IMR-90 (cell line): ENCODE data around the gene RNF144A. TPM values are rescaled to one million over a fixed set of nuclear protein-coding genes. Genes with fewer than 3 reads are reported as not detected.

Source experiments
- ATAC-seq: fragments of 200-7000 bp; cut with Tn5 transposase; 2 replicates; pipeline ENCODE4 v1.9.1; 2020; ENCODE audit warnings: low read depth, mild to moderate bottlenecking, moderate library complexity
- BruUV-seq: library from RNA; stranded (reverse); fragments of 400-500 nt; replicated peaks from 2 replicates; lab custom pipeline; 2021; lab: Mats Ljungman, UMichigan
- CTCF ChIA-PET: fragments of 300-600 bp; formaldehyde crosslinking; extraction: SDS; loops from one replicate; lab custom pipeline; 2021; ENCODE audit warnings: antibody characterized with exemption; lab: Yijun Ruan, JAX
- POLR2A ChIA-PET: fragments of 300-600 bp; sonication (Branson Sonifier 250); formaldehyde crosslinking; loops from one replicate; lab custom pipeline; 2022; ENCODE audit warnings: antibody characterized with exemption; ENCODE audit not compliant: unreplicated experiment; lab: Charles Lee
- DNase-seq: peaks from one replicate; pipeline ENCODE4 v3.0.0; 2013
- H2AFZ ChIP-seq: replicated peaks from 2 replicates; pipeline ENCODE3; 2013; ENCODE audit warnings: low read length, mild to moderate bottlenecking; ENCODE audit not compliant: poor library complexity
- H2AK5ac ChIP-seq: 2 replicates; pipeline ENCODE4 v1.6.1; 2013; ENCODE audit warnings: low read depth, low read length, inconsistent platforms
- H2AK9ac ChIP-seq: replicated peaks from 2 replicates; pipeline ENCODE3; 2013; ENCODE audit warnings: mild to moderate bottlenecking, low read depth, low read length, moderate library complexity; ENCODE audit not compliant: poor library complexity
- H2BK120ac ChIP-seq: 2 replicates; pipeline ENCODE4 v1.6.1; 2013; ENCODE audit warnings: low read depth, low read length, inconsistent platforms
- H2BK15ac ChIP-seq: 3 replicates; pipeline ENCODE4 v1.6.1; 2013; ENCODE audit warnings: low read depth, low read length, inconsistent platforms
- H2BK20ac ChIP-seq: 2 replicates; pipeline ENCODE4 v1.6.1; 2013; ENCODE audit warnings: low read depth, mild to moderate bottlenecking, inconsistent platforms, low read length, moderate library complexity
- H2BK5ac ChIP-seq: 2 replicates; pipeline ENCODE4 v1.6.1; 2013; ENCODE audit warnings: mild to moderate bottlenecking, low read depth, low read length, inconsistent platforms; ENCODE audit not compliant: poor library complexity, severe bottlenecking
- H3K14ac ChIP-seq: replicated peaks from 2 replicates; pipeline ENCODE4 v1.6.1; 2013; ENCODE audit warnings: low read depth, low read length, inconsistent platforms
- H3K18ac ChIP-seq: 2 replicates; pipeline ENCODE4 v1.6.1; 2013; ENCODE audit warnings: low read depth, low read length, control low read depth
- H3K23ac ChIP-seq: 2 replicates; pipeline ENCODE4 v1.6.1; 2013; ENCODE audit warnings: low read depth, low read length, inconsistent platforms
- H3K27ac ChIP-seq: 2 replicates; pipeline ENCODE4 v1.5.1; 2013; ENCODE audit warnings: mild to moderate bottlenecking, control low read depth, low read length; ENCODE audit not compliant: insufficient read depth
- H3K27me3 ChIP-seq: 2 replicates; pipeline ENCODE4 v1.6.1; 2013; ENCODE audit warnings: low read length; ENCODE audit not compliant: control insufficient read depth, insufficient read depth
- H3K36me3 ChIP-seq: 2 replicates; pipeline ENCODE4 v1.6.1; 2013; ENCODE audit warnings: low read length, mixed read lengths; ENCODE audit not compliant: control insufficient read depth, insufficient read depth
- H3K4ac ChIP-seq: 2 replicates; pipeline ENCODE4 v1.6.1; 2013; ENCODE audit warnings: low read depth, low read length, inconsistent platforms
- H3K4me1 ChIP-seq: 2 replicates; pipeline ENCODE4 v1.6.1; 2013; ENCODE audit warnings: low read length, mixed read lengths; ENCODE audit not compliant: control insufficient read depth, insufficient read depth
- H3K4me2 ChIP-seq: 2 replicates; pipeline ENCODE4 v1.6.1; 2013; ENCODE audit warnings: low read depth, mild to moderate bottlenecking, control low read depth, low read length, moderate library complexity
- H3K4me3 ChIP-seq: 2 replicates; pipeline ENCODE4 v1.5.1; 2013; ENCODE audit warnings: low read depth, mild to moderate bottlenecking, control low read depth, low read length, moderate library complexity; ENCODE audit not compliant: insufficient read depth
- H3K56ac ChIP-seq: 2 replicates; pipeline ENCODE4 v1.6.1; 2013; ENCODE audit warnings: low read length, inconsistent platforms; ENCODE audit not compliant: insufficient read depth; ENCODE audit errors: extremely low read depth
- H3K79me1 ChIP-seq, 2 experiments: 2 replicates each; pipeline ENCODE4 v1.6.1; 2013; ENCODE audit warnings: low read length in 2 of 2, inconsistent platforms in 1 of 2, low read depth in 1 of 2
- H3K9ac ChIP-seq: 2 replicates; pipeline ENCODE4 v1.6.1; 2013; ENCODE audit warnings: low read depth, low read length, control low read depth
- H3K9me1 ChIP-seq: 2 replicates; pipeline ENCODE4 v1.6.1; 2013; ENCODE audit warnings: low read length, inconsistent platforms; ENCODE audit not compliant: insufficient read depth
- H3K9me3 ChIP-seq: 2 replicates; pipeline ENCODE4 v1.6.1; 2013; ENCODE audit warnings: low read length; ENCODE audit not compliant: control insufficient read depth, insufficient read depth
- H4K20me1 ChIP-seq: 2 replicates; pipeline ENCODE4 v1.6.1; 2013; ENCODE audit warnings: low read length, inconsistent platforms; ENCODE audit not compliant: insufficient read depth
- H4K5ac ChIP-seq: 2 replicates; pipeline ENCODE4 v1.6.1; 2013; ENCODE audit warnings: mild to moderate bottlenecking, low read depth, low read length, control low read depth
- H4K8ac ChIP-seq, 2 experiments: 2 replicates each; pipeline ENCODE4 v1.6.1; 2013; ENCODE audit warnings: low read depth in 2 of 2, low read length in 2 of 2, control low read depth in 1 of 2, inconsistent platforms in 1 of 2
- H4K91ac ChIP-seq: 2 replicates; pipeline ENCODE4 v1.6.1; 2013; ENCODE audit warnings: low read depth, low read length, inconsistent platforms; ENCODE audit not compliant: insufficient read depth
- BHLHE40 ChIP-seq: fragments of 150-350 bp; IDR thresholded peaks from 2 replicates; pipeline ENCODE4 v1.6.1; 2016; ENCODE audit warnings: mild to moderate bottlenecking, low read depth, low read length
- CEBPB ChIP-seq: IDR thresholded peaks from 2 replicates; pipeline ENCODE4 v1.6.1; 2012; ENCODE audit warnings: low read depth, low read length, improper control_type of control experiment
- CHD1 ChIP-seq: IDR thresholded peaks from 2 replicates; pipeline ENCODE4 v1.6.1; 2012; ENCODE audit warnings: low read depth, low read length, improper control_type of control experiment
- CTCF ChIP-seq: conservative IDR thresholded peaks from 2 replicates; pipeline ENCODE4 v1.5.1; 2012; ENCODE audit warnings: mild to moderate bottlenecking, low read depth, low read length, improper control_type of control experiment
- FOS ChIP-seq: fragments of 150-350 bp; IDR thresholded peaks from 2 replicates; pipeline ENCODE4 v1.6.1; 2016; ENCODE audit warnings: low read depth, low read length
- MAFK ChIP-seq: IDR thresholded peaks from 2 replicates; pipeline ENCODE4 v1.6.1; 2012; ENCODE audit warnings: low read depth, low read length, improper control_type of control experiment
- MXI1 ChIP-seq: IDR thresholded peaks from 2 replicates; pipeline ENCODE4 v1.6.1; 2012; ENCODE audit warnings: low read depth, mild to moderate bottlenecking, low read length, moderate library complexity, borderline replicate concordance
- NFE2L2 ChIP-seq: fragments of 150-350 bp; IDR thresholded peaks from 2 replicates; pipeline ENCODE4 v1.6.1; 2016; ENCODE audit warnings: low read depth, mild to moderate bottlenecking, low read length
- POLR2A ChIP-seq: IDR thresholded peaks from 2 replicates; pipeline ENCODE4 v1.6.1; 2012; ENCODE audit warnings: mild to moderate bottlenecking, low read depth, low read length
- RAD21 ChIP-seq: IDR thresholded peaks from 2 replicates; pipeline ENCODE4 v1.6.1; 2012; ENCODE audit warnings: low read length, improper control_type of control experiment
- RCOR1 ChIP-seq: IDR thresholded peaks from 2 replicates; pipeline ENCODE4 v1.6.1; 2012; ENCODE audit warnings: mild to moderate bottlenecking, low read length, improper control_type of control experiment; ENCODE audit not compliant: insufficient replicate concordance
- RFX5 ChIP-seq: IDR thresholded peaks from 2 replicates; pipeline ENCODE4 v1.8.0; 2012; ENCODE audit warnings: low read depth, mild to moderate bottlenecking, low read length, moderate library complexity
- SMC3 ChIP-seq: fragments of 150-350 bp; IDR thresholded peaks from 2 replicates; pipeline ENCODE4 v1.6.1; 2016; ENCODE audit warnings: low read depth, mild to moderate bottlenecking, antibody characterized with exemption, low read length, moderate library complexity
- WGBS, 2 experiments: methylation state at CpG; one replicate each; pipeline versions ENCODE4 v1.1.5 to v1.1.7; 2013; ENCODE audit warnings: missing lambda C conversion rate in 2 of 2; ENCODE audit not compliant: insufficient read length in 1 of 2; ENCODE audit errors: extremely low coverage in 2 of 2; 5-methylcytosine and 5-hydroxymethylcytosine counted together
- dilution Hi-C: fragments of 300-500 bp; cut with HindIII; formaldehyde crosslinking; loops from one replicate; pipeline ENCODE4 v1.14.3; 2018; ENCODE audit warnings: low sequenced_read_pairs; ENCODE audit not compliant: unreplicated experiment
- in situ Hi-C: fragments of 300-500 bp; cut with MboI; formaldehyde crosslinking; loops from 3 replicates; pipeline ENCODE4 v1.14.3; 2019; ENCODE audit warnings: low sequenced_read_pairs, inconsistent platforms, mixed read lengths
- intact Hi-C: fragments of 100-400 bp; cut with micrococcal nuclease; formaldehyde crosslinking; loops from 2 replicates; pipeline ENCODE4 v1.10.0; 2022
- polyA plus RNA-seq, 3 experiments: library from polyadenylated mRNA; depleted of rRNA; stranded (reverse); fragments of >200 nt; gene quantifications; 2 replicates each; pipeline ENCODE4 v1.2.3, GENCODE V29; 2012; ENCODE audit warnings: low replicate concordance in 1 of 3
- total RNA-seq: library from RNA; depleted of rRNA; stranded (reverse); fragments of >200 nt; gene quantifications from 2 replicates; pipeline ENCODE4 v1.2.3, GENCODE V29; 2012
- TF ChIP-seq, protein P1 (sequence below): fragments of 150-350 bp; IDR thresholded peaks from 2 replicates; pipeline ENCODE4 v1.6.1; 2016; ENCODE audit warnings: low read depth, mild to moderate bottlenecking, low read length, moderate library complexity, borderline replicate concordance
- TF ChIP-seq, protein P2 (sequence below): fragments of 150-350 bp; IDR thresholded peaks from 2 replicates; pipeline ENCODE4 v1.6.1; 2017; ENCODE audit warnings: mild to moderate bottlenecking, antibody characterized with exemption, low read length, low read depth

Gene RNF144A
- total and polyA plus RNA-seq, 2 of the 4 experiments (the other 2 are of a cell fraction) = 0.18 to 0.26 TPM

- H2BK20ac ChIP-seq = no peak overlapping the region
- H3K4ac ChIP-seq = no peak overlapping the region
- H3K23ac ChIP-seq = no peak overlapping the region
- in situ Hi-C loops = no loop called here
- intact Hi-C loops = no loop called here
- no CpG with 5 or more reads among the region's 8 CpGs for WGBS, 2 experiments
- H3K4me2 ChIP-seq = no peak overlapping the region
- H2AFZ ChIP-seq = no peak overlapping the region
- ATAC-seq (no peak), DNase-seq (no peak)
- no peak overlapping the region for H2BK15ac ChIP-seq
- no peak for TF ChIP-seq CHD1
- no peak for TF ChIP-seq RAD21
- no peak for TF ChIP-seq SMC3
- no peak for TF ChIP-seq MAFK
- TF ChIP-seq MXI1 = no peak
- no peak for TF ChIP-seq RFX5
- no peak for TF ChIP-seq RCOR1
- no peak for TF ChIP-seq CTCF
- TF ChIP-seq POLR2A = no peak
- no peak for TF ChIP-seq CEBPB
- TF ChIP-seq, protein P1, sequence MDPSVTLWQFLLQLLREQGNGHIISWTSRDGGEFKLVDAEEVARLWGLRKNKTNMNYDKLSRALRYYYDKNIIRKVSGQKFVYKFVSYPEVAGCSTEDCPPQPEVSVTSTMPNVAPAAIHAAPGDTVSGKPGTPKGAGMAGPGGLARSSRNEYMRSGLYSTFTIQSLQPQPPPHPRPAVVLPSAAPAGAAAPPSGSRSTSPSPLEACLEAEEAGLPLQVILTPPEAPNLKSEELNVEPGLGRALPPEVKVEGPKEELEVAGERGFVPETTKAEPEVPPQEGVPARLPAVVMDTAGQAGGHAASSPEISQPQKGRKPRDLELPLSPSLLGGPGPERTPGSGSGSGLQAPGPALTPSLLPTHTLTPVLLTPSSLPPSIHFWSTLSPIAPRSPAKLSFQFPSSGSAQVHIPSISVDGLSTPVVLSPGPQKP = no peak
- no peak for TF ChIP-seq FOS
- TF ChIP-seq BHLHE40 = no peak
- TF ChIP-seq, protein P2, sequence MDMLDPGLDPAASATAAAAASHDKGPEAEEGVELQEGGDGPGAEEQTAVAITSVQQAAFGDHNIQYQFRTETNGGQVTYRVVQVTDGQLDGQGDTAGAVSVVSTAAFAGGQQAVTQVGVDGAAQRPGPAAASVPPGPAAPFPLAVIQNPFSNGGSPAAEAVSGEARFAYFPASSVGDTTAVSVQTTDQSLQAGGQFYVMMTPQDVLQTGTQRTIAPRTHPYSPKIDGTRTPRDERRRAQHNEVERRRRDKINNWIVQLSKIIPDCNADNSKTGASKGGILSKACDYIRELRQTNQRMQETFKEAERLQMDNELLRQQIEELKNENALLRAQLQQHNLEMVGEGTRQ = no peak
- TF ChIP-seq NFE2L2 = no peak
- H2AK9ac ChIP-seq = no peak overlapping the region
- no peak overlapping the region for H3K56ac ChIP-seq
- no peak overlapping the region for H3K27ac ChIP-seq
- ChIA-PET POLR2A (no interaction called here), CTCF (no interaction called here)
- dilution Hi-C loops = no loop called here
- H3K4me1 ChIP-seq = no peaks in the 10 kb centered on the region
- H3K27me3 ChIP-seq = no peaks in the 10 kb centered on the region
- H4K91ac ChIP-seq = no peak overlapping the region
- BruUV-seq = no TSS peak
- no peaks in the 10 kb centered on the region for H3K79me1 ChIP-seq
- no peak overlapping the region for H3K18ac ChIP-seq
- H3K4me3 ChIP-seq = no peak overlapping the region
- H4K20me1 ChIP-seq = no peaks in the 10 kb centered on the region
- H4K8ac ChIP-seq = no peak overlapping the region
- H2AK5ac ChIP-seq = no peak overlapping the region
- no peaks in the 10 kb centered on the region for H3K9me3 ChIP-seq
- no peak overlapping the region for H2BK5ac ChIP-seq
- H3K9ac ChIP-seq = no peak overlapping the region
- H2BK120ac ChIP-seq = no peak overlapping the region
- no peak overlapping the region for H4K5ac ChIP-seq
- no peak overlapping the region for H3K14ac ChIP-seq
- H3K9me1 ChIP-seq = no peaks in the 10 kb centered on the region
- H3K36me3 ChIP-seq = no peaks in the 10 kb centered on the region
Observed at GRCh38 chr2:6909431-6910385, 7.5 kb upstream of the RNF144A start.
